ENCODE results near the gene SMURF2.

GRCh38 chr17:64520359-64520758 lies 141.7 kb downstream of the SMURF2 start:
- no peak for TF ChIP-seq REST (IDR thresholded peaks at IDR 0.05; ENCODE audit: insufficient read depth in 1 of 2, low read depth in 2 of 2, low read length in 2 of 2)
- no peak for TF ChIP-seq POLR2AphosphoS5 (IDR thresholded peaks at IDR 0.05; ENCODE audit: low read depth, low read length)
